ENCODE results near the gene TRAT1.
"Not testable (repeated sequence)": the region's sequence is repeated elsewhere in the genome, so short reads cannot be mapped to it uniquely, and the experiment has no call there.

The TRAT1 gene

GRCh38 chr3:108822123-108822897 is at the start of gene TRAT1:
Gene TRAT1, plus strand, starts transcription at chr3:108822786. Its CDS starts 142 bp downstream, at chr3:108822928.
- DNase-seq = peak in 1 of 3 experiments; percentile 31

- DNase-seq = no peak
Measured at GRCh38 chr3:108775649-108776048, 46.9 kb upstream of the TRAT1 start.

- no peak for DNase-seq
Measured at GRCh38 chr3:108779496-108779895, 43.1 kb upstream of the TRAT1 start.

GRCh38 chr3:108780235-108780634 is 42.4 kb upstream of the TRAT1 start:
- no peak for DNase-seq

- DNase-seq = no peak
Measured at GRCh38 chr3:108791473-108791872, 31.1 kb upstream of the TRAT1 start.

GRCh38 chr3:108804437-108804836 is 18.1 kb upstream of the TRAT1 start:
- DNase-seq = no peak

- no peak for DNase-seq
Measured at GRCh38 chr3:108804966-108805365, 17.6 kb upstream of the TRAT1 start.

GRCh38 chr3:108806316-108806715 is 16.3 kb upstream of the TRAT1 start:
- DNase-seq = no peak

GRCh38 chr3:108818404-108818803 is 4.2 kb upstream of the TRAT1 start:
- peak in 2 of 3 experiments; percentile 14 to 18 for DNase-seq

GRCh38 chr3:108820586-108820985 is 2.0 kb upstream of the TRAT1 start:
- peak in 2 of 3 experiments; percentile 5 to 18 for DNase-seq

- DNase-seq = peak in 1 of 3 experiments; percentile 38
Measured at GRCh38 chr3:108823227-108823626, 641 bp downstream of the TRAT1 start.

GRCh38 chr3:108823803-108824202 is 1.2 kb downstream of the TRAT1 start:
- not testable (repeated sequence) for DNase-seq

GRCh38 chr3:108826309-108827187 is 4.0 kb downstream of the TRAT1 start:
- DNase-seq = peak in 2 of 3 experiments; percentile 63 to 90

- DNase-seq = no peak
Measured at GRCh38 chr3:108830381-108830780, 7.8 kb downstream of the TRAT1 start.

GRCh38 chr3:108830991-108831614 is 8.5 kb downstream of the TRAT1 start:
- DNase-seq = no peak

GRCh38 chr3:108833611-108834010 is 11.0 kb downstream of the TRAT1 start:
- DNase-seq = no peak

- DNase-seq = no peak
Measured at GRCh38 chr3:108834551-108834950, 12.0 kb downstream of the TRAT1 start.

GRCh38 chr3:108835101-108835500 is 12.5 kb downstream of the TRAT1 start:
- no peak for DNase-seq

GRCh38 chr3:108838436-108838835 is 15.8 kb downstream of the TRAT1 start:
- no peak for DNase-seq

GRCh38 chr3:108845709-108846293 is 23.2 kb downstream of the TRAT1 start:
- no peak for DNase-seq

GRCh38 chr3:108847187-108847586 is 24.6 kb downstream of the TRAT1 start:
- DNase-seq = no peak

- no peak for DNase-seq
Measured at GRCh38 chr3:108849075-108849474, 26.5 kb downstream of the TRAT1 start.

- DNase-seq = no peak
Measured at GRCh38 chr3:108861401-108861800, 38.8 kb downstream of the TRAT1 start.
